GM21515 (cell line): ENCODE measurements around the gene MASTL.
"Not testable (repeated sequence)": the region's sequence is repeated elsewhere in the genome, so short reads cannot be mapped to it uniquely, and the experiment has no call there.

Experiments
- ATAC-seq: cut with Tn5 transposase; IDR thresholded peaks from one replicate; pipeline ENCODE4 v1.9.1; 2021; ENCODE audit not compliant: unreplicated experiment

The MASTL gene

GRCh38 chr10:27155066-27155754, at the start of gene MASTL:
MASTL (plus strand) TSS chr10:27155352; CDS start chr10:27155427, 75 bp downstream.
- peak; percentile 80 for ATAC-seq

GRCh38 chr10:27108165-27108564, 47.0 kb upstream of the MASTL start:
- ATAC-seq = no peak

GRCh38 chr10:27134371-27134770, 20.8 kb upstream of the MASTL start:
- no peak for ATAC-seq

GRCh38 chr10:27138277-27138676, 16.9 kb upstream of the MASTL start:
- no peak for ATAC-seq

- ATAC-seq = no peak
Measured at GRCh38 chr10:27143686-27144085, 11.5 kb upstream of the MASTL start.

- no peak for ATAC-seq
Measured at GRCh38 chr10:27145937-27146336, 9.2 kb upstream of the MASTL start.

GRCh38 chr10:27147701-27148100, 7.5 kb upstream of the MASTL start:
- no peak for ATAC-seq

- ATAC-seq = no peak
Measured at GRCh38 chr10:27150261-27150660, 4.9 kb upstream of the MASTL start.

GRCh38 chr10:27152687-27153086, 2.5 kb upstream of the MASTL start:
- no peak for ATAC-seq

- ATAC-seq = no peak
Measured at GRCh38 chr10:27153329-27153728, 1.8 kb upstream of the MASTL start.

GRCh38 chr10:27153845-27154193, 1.3 kb upstream of the MASTL start:
- ATAC-seq = peak; percentile 8

GRCh38 chr10:27156566-27156965, 1.4 kb downstream of the MASTL start:
- not testable (repeated sequence) for ATAC-seq

GRCh38 chr10:27157150-27157549, 2.0 kb downstream of the MASTL start:
- no peak for ATAC-seq

- no peak for ATAC-seq
Measured at GRCh38 chr10:27158421-27158820, 3.3 kb downstream of the MASTL start.

- ATAC-seq = no peak
Measured at GRCh38 chr10:27169849-27170248, 14.7 kb downstream of the MASTL start.

GRCh38 chr10:27188259-27188658, 33.1 kb downstream of the MASTL start:
- no peak for ATAC-seq

- no peak for ATAC-seq
Measured at GRCh38 chr10:27188897-27189296, 33.7 kb downstream of the MASTL start.

- ATAC-seq = no peak
Measured at GRCh38 chr10:27190508-27190907, 35.4 kb downstream of the MASTL start.

GRCh38 chr10:27192284-27192683, 37.1 kb downstream of the MASTL start:
- no peak for ATAC-seq

- ATAC-seq = no peak
Measured at GRCh38 chr10:27197980-27198620, 42.9 kb downstream of the MASTL start.

- ATAC-seq = no peak
Measured at GRCh38 chr10:27203806-27204205, 48.7 kb downstream of the MASTL start.

- ATAC-seq = no peak
Measured at GRCh38 chr10:27207350-27207749, 52.2 kb downstream of the MASTL start.

- no peak for ATAC-seq
Measured at GRCh38 chr10:27223964-27224363, 68.8 kb downstream of the MASTL start.
